Transverse colon (tissue), 4 donors: ENCODE results near the gene LINGO3. TPM values are rescaled to one million over a fixed set of nuclear protein-coding genes. Genes with fewer than 3 reads are reported as not detected.
"Not testable (repeated sequence)": the region's sequence is repeated elsewhere in the genome, so short reads cannot be mapped to it uniquely, and the experiment has no call there.

Experiments
- DNase-seq: peaks from one replicate; pipeline ENCODE4 v3.0.0-alpha.2; 2019
- H3K27ac ChIP-seq, 4 donors: fragments of 200-600 bp; sonication (generic); 2 replicates each; pipeline ENCODE4 v1.5.1; 2016 to 2018; ENCODE audit warnings: inconsistent platforms in 4 of 4
- H3K27me3 ChIP-seq: fragments of 200-600 bp; sonication (generic); 2 replicates; pipeline ENCODE4 v1.5.1; 2017; ENCODE audit warnings: inconsistent platforms
- H3K36me3 ChIP-seq, 4 donors: fragments of 200-600 bp; sonication (generic); 2 replicates each; pipeline ENCODE4 v1.5.1; 2017 to 2019; ENCODE audit warnings: inconsistent platforms in 4 of 4
- H3K4me1 ChIP-seq, 4 donors: fragments of 200-600 bp; sonication (generic); 2 replicates each; pipeline ENCODE4 v1.5.1; 2017 to 2020; ENCODE audit warnings: inconsistent platforms in 4 of 4
- H3K4me3 ChIP-seq, 4 donors: fragments of 200-600 bp; sonication (generic); 1 replicate in 1 of 4; 2 replicates in 3 of 4; pipeline versions ENCODE4 v1.5.1 to v1.6.1; 2017 to 2019; ENCODE audit warnings: inconsistent platforms in 4 of 4
- H3K9me3 ChIP-seq, 2 donors: fragments of 200-600 bp; sonication (generic); 2 replicates each; pipeline ENCODE4 v1.5.1; 2017 to 2019; ENCODE audit warnings: inconsistent platforms in 2 of 2
- CTCF ChIP-seq, 5 experiments: fragments of 200-600 bp in 3 of 5; fragments of 450-650 bp in 2 of 5; sonication (generic) in 3 of 5; IDR thresholded peaks; 1 replicate in 2 of 5; 2 replicates in 3 of 5; pipeline ENCODE4 v1.5.1; 2016 to 2017; ENCODE audit warnings: antibody characterized with exemption in 5 of 5, inconsistent platforms in 3 of 5, mild to moderate bottlenecking in 2 of 5, moderate library complexity in 1 of 5
- EP300 ChIP-seq: sonication (generic); formaldehyde crosslinking; IDR thresholded peaks from one replicate; pipeline ENCODE4 v1.6.1; 2017; ENCODE audit warnings: antibody characterized with exemption, low read depth
- POLR2A ChIP-seq: fragments of 450-650 bp; IDR thresholded peaks from one replicate; pipeline ENCODE4 v1.6.1; 2016; ENCODE audit warnings: antibody characterized with exemption, mild to moderate bottlenecking, moderate library complexity
- POLR2AphosphoS5 ChIP-seq, 3 donors: sonication (generic); formaldehyde crosslinking; IDR thresholded peaks; one replicate each; pipeline ENCODE4 v1.6.1; 2016; ENCODE audit warnings: antibody characterized with exemption in 3 of 3
- whole genome bisulfite sequencing, 2 donors: methylation state at CpG; one replicate each; pipeline ENCODE4 v1.1.5; 2018; ENCODE audit warnings: low coverage in 1 of 2; 5-methylcytosine and 5-hydroxymethylcytosine counted together
- in situ Hi-C, 4 donors: fragments of 200-750 bp; cut with MboI; loops; one replicate each; pipeline versions ENCODE4 v1.15.0 to v1.15.1; 2017; ENCODE audit warnings: low sequenced_read_pairs in 3 of 4, low pct_ligation_motif_present in 1 of 4, low pct_unique_long_range_greater_than_20kb in 1 of 4
- intact Hi-C: fragments of 100-400 bp; cut with DNase I; formaldehyde crosslinking; loops from one replicate; pipeline ENCODE4 v1.15.1; 2023; ENCODE audit warnings: low total_unique reads
- total RNA-seq, 4 donors: library from RNA; depleted of rRNA; stranded (reverse); fragments of >200 nt; gene quantifications; one replicate each; pipeline ENCODE4 v1.1.0, GENCODE V29; 2016

LINGO3 gene
- total RNA-seq, 4 donors from 2014 or later, result 0.27 to 1.5 (median 0.64) TPM; not detected in 1

- WGBS, 2 donors, result 90% methylated on average over 34 of the region's 34 CpGs; no CpG with 5 or more reads in 1 of the 2 donors
- H3K9me3 ChIP-seq, result no peaks in the 10 kb centered on the region
- DNase-seq, result no peak
- H3K4me1 ChIP-seq, result peaks cover 0 to 4% (median 0%) of the 10 kb centered on the region in 4 donors
- in situ Hi-C loops, result no loop called here
- intact Hi-C loops, result no loop called here
- no peak overlapping the region for H3K4me3 ChIP-seq
- H3K27me3 ChIP-seq, result peaks cover 2% of the 10 kb centered on the region
- TF ChIP-seq POLR2AphosphoS5 (IDR thresholded peaks at IDR 0.05) (no peak), POLR2A (no peak), EP300 (no peak), CTCF (IDR thresholded peaks at IDR 0.05) (no peak)
- H3K36me3 ChIP-seq, result peaks cover 0 to 4% (median 2%) of the 10 kb centered on the region in 4 donors
- no peak overlapping the region for H3K27ac ChIP-seq
These were observed 46.1 kb upstream of the LINGO3 start for GRCh38 chr19:2353887-2354592.

- no peak overlapping the region for H3K4me3 ChIP-seq
- intact Hi-C loops, result no loop called here
- no peak overlapping the region for H3K27ac ChIP-seq
- in situ Hi-C loops, result no loop called here
- H3K4me1 ChIP-seq, result no peaks in the 10 kb centered on the region
- H3K9me3 ChIP-seq, result no peaks in the 10 kb centered on the region
- no peaks in the 10 kb centered on the region for H3K27me3 ChIP-seq
- 90% methylated on average over 28 of the region's 45 CpGs; no CpG with 5 or more reads in 1 of the 2 donors for WGBS, 2 donors
- no peak for TF ChIP-seq EP300
- TF ChIP-seq POLR2A, result no peak
- H3K36me3 ChIP-seq, result peaks cover 0 to 4% (median 2%) of the 10 kb centered on the region in 4 donors
- DNase-seq, result no peak
These were observed 45.4 kb upstream of the LINGO3 start for GRCh38 chr19:2353159-2353886.

GRCh38 chr19:2352121-2352520 is 44.2 kb upstream of the LINGO3 start:
- no peak for DNase-seq
- Histone ChIP-seq H3K4me3 (no peak overlapping the region), H3K9me3 (no peaks in the 10 kb centered on the region), H3K27me3 (no peaks in the 10 kb centered on the region), H3K4me1 (no peaks in the 10 kb centered on the region), H3K27ac (no peak overlapping the region), H3K36me3 (peaks cover 0 to 4% (median 2%) of the 10 kb centered on the region in 4 donors)
- no peak for TF ChIP-seq CTCF (IDR thresholded peaks at IDR 0.05)
- TF ChIP-seq POLR2A, result no peak
- TF ChIP-seq POLR2AphosphoS5 (IDR thresholded peaks at IDR 0.05), result no peak
- TF ChIP-seq EP300, result no peak
- intact Hi-C loops, result no loop called here
- WGBS, 2 donors, result 84 to 94% methylated on average over 5 to 24 of the region's 24 CpGs
- in situ Hi-C loops, result no loop called here

GRCh38 chr19:2351591-2351990 is 43.6 kb upstream of the LINGO3 start:
- no peaks in the 10 kb centered on the region for H3K4me1 ChIP-seq
- TF ChIP-seq EP300 (no peak), POLR2A (no peak), POLR2AphosphoS5 (IDR thresholded peaks at IDR 0.05) (no peak)
- no peak for DNase-seq
- H3K27ac ChIP-seq, result no peak overlapping the region
- no peaks in the 10 kb centered on the region for H3K9me3 ChIP-seq
- WGBS, 2 donors, result 83 to 95% methylated on average over 2 to 15 of the region's 28 CpGs
- H3K27me3 ChIP-seq, result no peaks in the 10 kb centered on the region
- in situ Hi-C loops (no loop called here), intact Hi-C loops (no loop called here)
- peaks cover 0 to 4% (median 2%) of the 10 kb centered on the region in 4 donors for H3K36me3 ChIP-seq
- no peak overlapping the region for H3K4me3 ChIP-seq

GRCh38 chr19:2350656-2351055 is 42.7 kb upstream of the LINGO3 start:
- Histone ChIP-seq H3K27me3 (no peaks in the 10 kb centered on the region), H3K27ac (no peak overlapping the region), H3K4me1 (peaks cover 0 to 9% (median 4%) of the 10 kb centered on the region in 4 donors), H3K36me3 (peaks cover 0 to 4% (median 2%) of the 10 kb centered on the region in 4 donors), H3K4me3 (no peak overlapping the region), H3K9me3 (no peaks in the 10 kb centered on the region)
- intact Hi-C loops, result no loop called here
- 90 to 96% methylated on average over 5 to 16 of the region's 16 CpGs for whole genome bisulfite sequencing, 2 donors
- TF ChIP-seq EP300 (no peak), POLR2A (no peak), POLR2AphosphoS5 (IDR thresholded peaks at IDR 0.05) (no peak), CTCF (IDR thresholded peaks at IDR 0.05) (no peak)
- in situ Hi-C loops, result no loop called here
- no peak for DNase-seq

GRCh38 chr19:2349818-2350217 is 41.9 kb upstream of the LINGO3 start:
- in situ Hi-C loops, H3K4me3 ChIP-seq, H3K9me3 ChIP-seq, H3K27me3 ChIP-seq, H3K36me3 ChIP-seq, H3K27ac ChIP-seq, DNase-seq, intact Hi-C loops: not testable (repeated sequence)
- peaks cover 0 to 13% (median 7%) of the 10 kb centered on the region in 4 donors for H3K4me1 ChIP-seq
- WGBS, 2 donors, result 93 to 96% methylated on average over 19 to 24 of the region's 24 CpGs
